OCI-M2 (cell line): Measurements from ENCODE around the gene TRIM69.
"Not testable (repeated sequence)": the region's sequence is repeated elsewhere in the genome, so short reads cannot be mapped to it uniquely, and the experiment has no call there.

Source experiments
- DNase-seq: peaks from one replicate; lab custom pipeline; 2025; ENCODE audit not compliant: unreplicated experiment; lab: John Stamatoyannopoulos, UW

TRIM69 gene

GRCh38 chr15:44738340-44738984 lies 2.1 kb downstream of the TRIM69 start:
- no peak for DNase-seq

GRCh38 chr15:44739222-44739847 lies 3.0 kb downstream of the TRIM69 start:
- not testable (repeated sequence) for DNase-seq

GRCh38 chr15:44743454-44743853 lies 7.1 kb downstream of the TRIM69 start:
- not testable (repeated sequence) for DNase-seq

- DNase-seq = no peak
These were observed 17.0 kb downstream of the TRIM69 start for GRCh38 chr15:44753345-44753744.

GRCh38 chr15:44763187-44763586 lies 26.9 kb downstream of the TRIM69 start:
- no peak for DNase-seq

GRCh38 chr15:44763848-44764247 lies 27.5 kb downstream of the TRIM69 start:
- DNase-seq = no peak

- no peak for DNase-seq
These were observed 28.7 kb downstream of the TRIM69 start for GRCh38 chr15:44765036-44765435.

- no peak for DNase-seq
These were observed 33.2 kb downstream of the TRIM69 start for GRCh38 chr15:44769521-44769920.

GRCh38 chr15:44770715-44771114 lies 34.4 kb downstream of the TRIM69 start:
- not testable (repeated sequence) for DNase-seq

- no peak for DNase-seq
These were observed 39.6 kb downstream of the TRIM69 start for GRCh38 chr15:44775953-44776352.

- no peak for DNase-seq
These were observed 43.4 kb downstream of the TRIM69 start for GRCh38 chr15:44779761-44780160.

GRCh38 chr15:44780608-44781007 lies 44.3 kb downstream of the TRIM69 start:
- no peak for DNase-seq

GRCh38 chr15:44781128-44781810 lies 44.9 kb downstream of the TRIM69 start:
- no peak for DNase-seq

- no peak for DNase-seq
These were observed 46.2 kb downstream of the TRIM69 start for GRCh38 chr15:44782516-44782915.

- not testable (repeated sequence) for DNase-seq
These were observed 48.6 kb downstream of the TRIM69 start for GRCh38 chr15:44784918-44785274.

- DNase-seq = no peak
These were observed 52.4 kb downstream of the TRIM69 start for GRCh38 chr15:44788748-44789147.

GRCh38 chr15:44790215-44790614 lies 53.9 kb downstream of the TRIM69 start:
- no peak for DNase-seq

- DNase-seq = no peak
These were observed 54.3 kb downstream of the TRIM69 start for GRCh38 chr15:44790656-44791055.

- no peak for DNase-seq
These were observed 56.4 kb downstream of the TRIM69 start for GRCh38 chr15:44792715-44793114.

- DNase-seq = no peak
These were observed 57.7 kb downstream of the TRIM69 start for GRCh38 chr15:44794072-44794471.

- DNase-seq = no peak
These were observed 60.2 kb downstream of the TRIM69 start for GRCh38 chr15:44796508-44796907.

GRCh38 chr15:44798826-44799225 lies 62.5 kb downstream of the TRIM69 start:
- DNase-seq = no peak
